ENCODE measurements around the gene YWHAB.

YWHAB gene

DNA sequence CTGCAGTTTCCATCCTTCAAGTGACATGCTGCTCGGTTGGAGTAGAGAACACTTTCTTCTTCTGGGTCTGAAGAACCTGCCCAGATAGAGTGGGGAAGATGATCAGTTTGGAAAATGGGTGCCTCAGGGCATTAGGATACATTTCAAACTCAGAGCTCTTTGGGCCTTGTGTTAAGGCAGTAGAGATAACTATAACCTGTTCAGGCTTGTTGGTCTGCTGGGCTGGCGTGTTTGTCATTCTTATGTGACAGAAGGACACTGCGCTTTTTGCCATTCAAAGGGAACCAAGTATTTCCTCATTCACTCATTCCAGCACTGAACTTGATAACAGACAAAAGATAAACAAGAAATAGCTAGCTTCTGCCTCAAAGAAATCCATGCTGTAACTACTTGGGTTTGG is 70.9 kb downstream of the YWHAB start:
- DNase-seq (ENCODE audit: low read depth): no peak
